Measurements from ENCODE around the gene DEFB118. TPM values are rescaled to one million over a fixed set of nuclear protein-coding genes. Genes with fewer than 3 reads are reported as not detected.

Gene DEFB118
- total RNA-seq, 1 experiment from 2014 or later = not detected

DNA sequence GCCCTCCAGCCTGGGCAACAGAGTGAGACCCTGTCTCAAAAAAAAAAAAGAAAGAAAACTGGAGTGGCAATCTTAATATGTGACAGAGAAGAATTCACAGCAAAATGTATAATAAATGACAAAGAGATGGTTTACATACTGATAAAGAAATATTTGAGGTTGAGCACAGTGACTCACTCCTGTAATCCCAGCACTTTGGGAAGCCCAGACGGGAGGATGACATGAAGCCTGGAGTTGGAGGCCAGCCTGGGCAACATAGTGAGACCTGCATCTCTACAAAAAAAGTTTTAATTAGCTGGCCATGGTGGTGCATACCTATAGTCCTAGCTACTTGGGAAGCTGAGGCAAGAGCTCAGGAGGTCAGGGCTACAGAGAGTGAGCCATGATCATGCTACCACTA, 12.4 kb upstream of the DEFB118 start:
- no peak overlapping the region for H3K9ac ChIP-seq (ENCODE audit: low read length)
- no peaks in the 10 kb centered on the region for H3K9me2 ChIP-seq (ENCODE audit: insufficient read depth)
- intact Hi-C loops (cut with micrococcal nuclease) = no loop called here
- BruUV-seq (replicated peaks) = no TSS peak
- DNase-seq (ENCODE audit: low read depth, low spot score) = no peak
- H2AFZ ChIP-seq (ENCODE audit: low read depth, low read length, poor library complexity, severe bottlenecking) = no peak overlapping the region
- no peaks in the 10 kb centered on the region for H4K20me1 ChIP-seq (ENCODE audit: insufficient read depth)
- no peaks in the 10 kb centered on the region for H3K36me3 ChIP-seq (ENCODE audit: control insufficient read depth in 1 of 2, insufficient read depth in 2 of 2, low read length in 2 of 2)
- POLR2A ChIA-PET = no interaction called here
- H3K4me3 ChIP-seq (replicated peaks in 1 of 2; ENCODE audit: low read depth in 1 of 2, low read length in 2 of 2) = no peak overlapping the region
- CTCF ChIA-PET = no interaction called here
- H3K27ac ChIP-seq (ENCODE audit: low read depth, low read length) = no peak overlapping the region
- no peak for TF ChIP-seq SP1 (IDR thresholded peaks at IDR 0.05; ENCODE audit: low read depth)
- no peak for TF ChIP-seq EZH2phosphoT487 (IDR thresholded peaks at IDR 0.05; ENCODE audit: borderline replicate concordance)
- TF ChIP-seq EGR1 (IDR thresholded peaks at IDR 0.05; ENCODE audit: low read depth) = no peak
- TF ChIP-seq CBX3 (IDR thresholded peaks at IDR 0.05; ENCODE audit: low read depth) = no peak
- TF ChIP-seq TCF7L2 (IDR thresholded peaks at IDR 0.05; ENCODE audit: borderline replicate concordance, extremely low read depth, insufficient read depth, insufficient read length) = no peak
- no peak for TF ChIP-seq CEBPB (IDR thresholded peaks at IDR 0.05; ENCODE audit: low read depth)
- no peak for TF ChIP-seq SIN3A (IDR thresholded peaks at IDR 0.05; ENCODE audit: low read depth)
- TF ChIP-seq POLR2AphosphoS5 (IDR thresholded peaks at IDR 0.05; ENCODE audit: low read depth, low read length) = no peak
- TF ChIP-seq YY1 (IDR thresholded peaks at IDR 0.05; ENCODE audit: extremely low read depth, insufficient replicate concordance, low read depth, low read length) = no peak
- TF ChIP-seq, protein P1, sequence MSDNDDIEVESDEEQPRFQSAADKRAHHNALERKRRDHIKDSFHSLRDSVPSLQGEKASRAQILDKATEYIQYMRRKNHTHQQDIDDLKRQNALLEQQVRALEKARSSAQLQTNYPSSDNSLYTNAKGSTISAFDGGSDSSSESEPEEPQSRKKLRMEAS (IDR thresholded peaks at IDR 0.05) = no peak
- TF ChIP-seq FOSL1 (IDR thresholded peaks at IDR 0.05; ENCODE audit: low read depth) = no peak
- no peak for TF ChIP-seq ZNF274 (IDR thresholded peaks at IDR 0.05; ENCODE audit: low read depth, low read length)
- no peak for TF ChIP-seq JUND (IDR thresholded peaks at IDR 0.05)
- TF ChIP-seq, protein P2, sequence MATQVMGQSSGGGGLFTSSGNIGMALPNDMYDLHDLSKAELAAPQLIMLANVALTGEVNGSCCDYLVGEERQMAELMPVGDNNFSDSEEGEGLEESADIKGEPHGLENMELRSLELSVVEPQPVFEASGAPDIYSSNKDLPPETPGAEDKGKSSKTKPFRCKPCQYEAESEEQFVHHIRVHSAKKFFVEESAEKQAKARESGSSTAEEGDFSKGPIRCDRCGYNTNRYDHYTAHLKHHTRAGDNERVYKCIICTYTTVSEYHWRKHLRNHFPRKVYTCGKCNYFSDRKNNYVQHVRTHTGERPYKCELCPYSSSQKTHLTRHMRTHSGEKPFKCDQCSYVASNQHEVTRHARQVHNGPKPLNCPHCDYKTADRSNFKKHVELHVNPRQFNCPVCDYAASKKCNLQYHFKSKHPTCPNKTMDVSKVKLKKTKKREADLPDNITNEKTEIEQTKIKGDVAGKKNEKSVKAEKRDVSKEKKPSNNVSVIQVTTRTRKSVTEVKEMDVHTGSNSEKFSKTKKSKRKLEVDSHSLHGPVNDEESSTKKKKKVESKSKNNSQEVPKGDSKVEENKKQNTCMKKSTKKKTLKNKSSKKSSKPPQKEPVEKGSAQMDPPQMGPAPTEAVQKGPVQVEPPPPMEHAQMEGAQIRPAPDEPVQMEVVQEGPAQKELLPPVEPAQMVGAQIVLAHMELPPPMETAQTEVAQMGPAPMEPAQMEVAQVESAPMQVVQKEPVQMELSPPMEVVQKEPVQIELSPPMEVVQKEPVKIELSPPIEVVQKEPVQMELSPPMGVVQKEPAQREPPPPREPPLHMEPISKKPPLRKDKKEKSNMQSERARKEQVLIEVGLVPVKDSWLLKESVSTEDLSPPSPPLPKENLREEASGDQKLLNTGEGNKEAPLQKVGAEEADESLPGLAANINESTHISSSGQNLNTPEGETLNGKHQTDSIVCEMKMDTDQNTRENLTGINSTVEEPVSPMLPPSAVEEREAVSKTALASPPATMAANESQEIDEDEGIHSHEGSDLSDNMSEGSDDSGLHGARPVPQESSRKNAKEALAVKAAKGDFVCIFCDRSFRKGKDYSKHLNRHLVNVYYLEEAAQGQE (IDR thresholded peaks at IDR 0.05; ENCODE audit: low read depth) = no peak
- TF ChIP-seq, protein P3, sequence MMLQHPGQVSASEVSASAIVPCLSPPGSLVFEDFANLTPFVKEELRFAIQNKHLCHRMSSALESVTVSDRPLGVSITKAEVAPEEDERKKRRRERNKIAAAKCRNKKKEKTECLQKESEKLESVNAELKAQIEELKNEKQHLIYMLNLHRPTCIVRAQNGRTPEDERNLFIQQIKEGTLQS (IDR thresholded peaks at IDR 0.05) = no peak
- TF ChIP-seq RAD21 (IDR thresholded peaks at IDR 0.05; ENCODE audit: low read depth) = no peak
- RAD21 ChIA-PET (ENCODE audit: low non-redundant PET in 1 of 2, low total read pairs in 2 of 2, uncharacterized antibody in 2 of 2, unreplicated experiment in 2 of 2) = no interaction called here
- H3K79me2 ChIP-seq (ENCODE audit: insufficient read depth, low read length) = no peaks in the 10 kb centered on the region
- H3K4me2 ChIP-seq (ENCODE audit: low read length) = no peak overlapping the region
- peaks cover 10% of the 10 kb centered on the region; the same call in 1 of the 2 replicates for H3K27me3 ChIP-seq (ENCODE audit: insufficient read depth, low read length)
- no peaks in the 10 kb centered on the region for H3K4me1 ChIP-seq (ENCODE audit: control insufficient read depth in 1 of 2, insufficient read depth in 2 of 2, low read length in 2 of 2)
- ATAC-seq = no peak
- H3K9me3 ChIP-seq (ENCODE audit: control insufficient read depth in 1 of 2, insufficient read depth in 1 of 2, low read depth in 1 of 2, low read length in 2 of 2) = no peaks in the 10 kb centered on the region
